Uterus (tissue), 2 donors: Measurements from ENCODE around the gene ROCK2.

Experiments used
- POLR2A ChIP-seq, 2 donors: fragments of 450-650 bp; IDR thresholded peaks; one replicate each; pipeline ENCODE4 v1.6.1; 2016; ENCODE audit warnings: antibody characterized with exemption in 2 of 2, mild to moderate bottlenecking in 1 of 2, moderate library complexity in 1 of 2
- TF ChIP-seq, protein P1 (sequence below), 4 experiments: fragments of 200-600 bp in 2 of 4; fragments of 450-650 bp in 2 of 4; sonication (generic) in 2 of 4; IDR thresholded peaks; one replicate each; pipeline ENCODE4 v1.5.1; 2016 to 2019; ENCODE audit warnings: antibody characterized with exemption in 4 of 4, mild to moderate bottlenecking in 2 of 4, moderate library complexity in 1 of 4

- TF ChIP-seq, protein P1, sequence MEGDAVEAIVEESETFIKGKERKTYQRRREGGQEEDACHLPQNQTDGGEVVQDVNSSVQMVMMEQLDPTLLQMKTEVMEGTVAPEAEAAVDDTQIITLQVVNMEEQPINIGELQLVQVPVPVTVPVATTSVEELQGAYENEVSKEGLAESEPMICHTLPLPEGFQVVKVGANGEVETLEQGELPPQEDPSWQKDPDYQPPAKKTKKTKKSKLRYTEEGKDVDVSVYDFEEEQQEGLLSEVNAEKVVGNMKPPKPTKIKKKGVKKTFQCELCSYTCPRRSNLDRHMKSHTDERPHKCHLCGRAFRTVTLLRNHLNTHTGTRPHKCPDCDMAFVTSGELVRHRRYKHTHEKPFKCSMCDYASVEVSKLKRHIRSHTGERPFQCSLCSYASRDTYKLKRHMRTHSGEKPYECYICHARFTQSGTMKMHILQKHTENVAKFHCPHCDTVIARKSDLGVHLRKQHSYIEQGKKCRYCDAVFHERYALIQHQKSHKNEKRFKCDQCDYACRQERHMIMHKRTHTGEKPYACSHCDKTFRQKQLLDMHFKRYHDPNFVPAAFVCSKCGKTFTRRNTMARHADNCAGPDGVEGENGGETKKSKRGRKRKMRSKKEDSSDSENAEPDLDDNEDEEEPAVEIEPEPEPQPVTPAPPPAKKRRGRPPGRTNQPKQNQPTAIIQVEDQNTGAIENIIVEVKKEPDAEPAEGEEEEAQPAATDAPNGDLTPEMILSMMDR (IDR thresholded peaks at IDR 0.05), result no peak
- no peak for TF ChIP-seq POLR2A (IDR thresholded peaks at IDR 0.05)
Measured at GRCh38 chr2:11292464-11293255, 51.8 kb downstream of the ROCK2 start.
